ENCODE results near the gene TMEM88. TPM values are rescaled to one million over a fixed set of nuclear protein-coding genes. Genes with fewer than 3 reads are reported as not detected.

Gene TMEM88
- total RNA-seq, 1 donor from 2014 or later = 46.8 TPM

DNA sequence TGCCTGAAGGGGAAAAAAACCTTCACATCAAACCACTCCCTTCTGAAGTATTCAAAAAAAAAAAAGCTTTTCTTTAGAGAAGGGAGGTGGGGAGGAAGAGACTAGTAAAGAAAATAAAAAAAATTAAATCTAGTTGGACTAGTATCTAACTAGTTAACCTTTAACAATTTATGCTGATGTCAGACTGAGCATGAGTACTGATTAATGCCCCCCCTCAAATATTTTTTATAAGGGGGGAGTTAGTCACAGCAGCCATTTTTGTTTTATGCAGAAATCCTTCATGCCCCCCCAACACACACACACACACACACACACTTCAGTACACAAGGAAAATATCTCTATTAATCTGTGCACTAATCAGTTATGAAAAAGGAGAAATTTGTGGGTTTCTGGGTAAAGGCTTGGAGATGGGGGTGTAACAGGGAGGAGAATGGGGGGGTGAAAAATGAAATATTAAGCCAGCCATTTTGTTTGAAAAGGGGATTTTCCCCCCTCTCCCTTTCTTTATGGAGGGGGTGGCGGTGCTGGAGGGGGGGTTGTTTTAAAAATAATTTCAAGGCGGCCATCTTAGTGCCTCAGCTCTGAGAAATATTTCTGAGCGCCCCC is 29.0 kb downstream of the TMEM88 start:
- no peak for DNase-seq (ENCODE audit: extremely low read depth, low read depth, low spot score)

DNA sequence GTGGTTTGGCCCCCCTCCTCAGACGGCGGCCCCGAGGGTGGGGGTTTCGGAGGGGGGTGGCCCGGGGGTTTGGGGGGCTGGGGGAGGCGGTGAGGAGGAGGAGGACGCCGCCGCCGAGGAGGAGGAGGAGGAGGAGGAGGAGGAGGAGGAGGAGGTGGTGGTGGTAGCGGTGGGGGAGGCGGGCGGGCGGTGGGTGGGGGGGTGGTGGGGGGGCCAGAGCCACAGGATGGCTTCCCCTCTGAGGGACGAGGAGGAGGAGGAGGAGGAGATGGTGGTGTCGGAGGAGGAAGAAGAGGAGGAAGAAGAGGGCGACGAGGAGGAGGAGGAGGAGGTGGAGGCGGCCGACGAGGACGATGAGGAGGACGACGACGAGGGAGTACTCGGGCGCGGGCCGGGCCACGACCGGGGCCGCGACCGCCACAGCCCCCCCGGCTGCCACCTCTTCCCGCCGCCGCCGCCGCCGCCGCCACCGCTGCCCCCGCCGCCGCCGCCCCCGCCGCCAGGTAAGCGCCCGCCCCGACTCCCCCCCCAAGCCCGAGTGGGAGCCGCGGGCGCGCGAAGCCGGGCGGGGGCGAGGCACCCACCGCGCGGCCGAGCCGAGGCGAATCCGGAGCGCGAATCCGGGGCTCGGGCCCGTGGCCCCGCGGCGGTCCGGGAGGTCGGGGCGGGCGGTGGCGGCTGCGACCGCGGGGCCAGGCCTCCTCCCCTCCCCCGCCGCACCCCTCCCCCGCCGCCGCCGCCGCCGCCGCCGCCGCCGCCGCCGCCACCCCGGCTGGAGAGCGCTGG is 29.9 kb downstream of the TMEM88 start:
- no peak for DNase-seq (ENCODE audit: extremely low read depth, low read depth, low spot score)

DNA sequence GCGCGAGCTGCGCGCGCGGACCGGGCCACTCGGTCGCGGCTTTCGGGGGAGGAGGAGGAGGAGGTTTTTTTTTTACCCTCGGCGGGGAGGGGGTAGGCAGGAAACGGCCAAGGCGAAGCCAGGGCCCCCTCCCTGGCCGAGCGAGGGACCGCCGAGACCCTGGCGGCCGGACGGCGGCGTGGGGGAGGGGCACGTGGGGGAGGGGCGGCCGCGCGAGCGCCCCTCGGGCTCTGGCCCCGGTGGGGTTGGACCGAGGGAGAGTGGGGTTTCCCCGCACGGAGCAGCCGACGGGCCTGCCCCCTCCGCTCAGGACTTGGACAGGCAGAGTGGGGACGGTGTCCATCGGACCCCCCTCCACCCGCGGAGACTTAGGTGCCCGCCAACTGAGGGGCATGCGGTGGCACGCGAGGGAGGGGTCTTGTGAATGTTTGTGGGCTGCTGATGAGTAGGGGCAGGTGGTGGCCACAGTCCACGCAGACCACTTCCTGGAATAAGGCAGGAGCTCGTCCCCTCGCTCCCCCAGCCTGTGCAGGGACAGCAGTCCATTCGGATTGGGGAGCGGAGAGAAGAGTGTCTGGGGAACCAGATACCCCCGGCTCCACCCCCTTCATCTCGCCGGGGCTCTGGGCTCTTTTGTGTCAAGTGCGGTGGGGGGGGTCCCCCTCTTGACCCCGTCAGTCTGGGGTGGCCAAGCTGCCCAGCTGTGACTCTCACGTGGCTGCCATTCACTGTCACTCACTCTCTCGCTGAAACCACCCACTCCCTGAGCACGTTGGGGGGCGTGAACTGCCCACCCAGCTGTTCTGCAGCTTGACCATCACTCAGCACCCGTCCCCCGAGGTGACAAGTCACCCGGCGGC is 30.7 kb downstream of the TMEM88 start:
- no peak for DNase-seq (ENCODE audit: extremely low read depth, low read depth, low spot score)

DNA sequence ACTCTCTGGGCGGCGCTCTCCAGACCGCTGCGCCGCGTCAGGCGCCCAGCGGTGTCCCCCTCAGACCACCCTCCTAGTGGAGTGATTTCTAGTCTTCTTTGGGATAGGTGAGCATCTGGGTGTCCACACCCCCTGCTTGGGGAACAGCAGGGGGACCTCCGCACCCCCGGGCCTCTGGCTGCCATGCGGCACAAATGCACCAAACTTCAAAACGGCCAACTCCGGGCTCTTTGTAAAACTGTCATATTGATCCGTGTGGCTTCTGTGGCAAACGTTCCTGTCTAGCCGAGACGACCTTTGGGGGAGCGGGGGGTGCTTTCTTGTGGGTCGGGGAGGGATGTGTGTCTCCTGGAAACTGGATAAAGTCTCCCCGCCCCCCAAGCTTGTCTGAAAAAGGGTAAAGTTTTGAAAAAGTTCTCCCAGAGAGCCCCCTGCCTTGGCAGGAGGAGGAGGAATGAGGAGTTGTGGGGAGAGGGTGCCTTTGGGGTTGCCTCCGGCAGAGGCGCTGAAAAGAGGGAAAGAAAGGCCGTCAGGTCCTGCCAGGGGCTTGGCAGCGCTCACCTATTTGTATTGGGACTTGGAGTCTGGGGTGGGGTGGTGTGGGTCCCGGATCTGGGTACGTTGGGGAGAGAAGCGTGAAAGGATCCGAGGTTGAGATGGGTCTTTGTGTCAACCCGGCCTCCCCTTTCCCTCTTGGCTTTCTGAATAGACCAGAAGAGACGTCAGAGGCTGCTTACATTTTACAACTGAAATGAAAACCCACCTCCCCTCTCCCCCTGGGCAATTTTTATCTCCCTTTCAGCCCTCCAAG is 31.6 kb downstream of the TMEM88 start:
- DNase-seq (ENCODE audit: extremely low read depth, low read depth, low spot score) = no peak

DNA sequence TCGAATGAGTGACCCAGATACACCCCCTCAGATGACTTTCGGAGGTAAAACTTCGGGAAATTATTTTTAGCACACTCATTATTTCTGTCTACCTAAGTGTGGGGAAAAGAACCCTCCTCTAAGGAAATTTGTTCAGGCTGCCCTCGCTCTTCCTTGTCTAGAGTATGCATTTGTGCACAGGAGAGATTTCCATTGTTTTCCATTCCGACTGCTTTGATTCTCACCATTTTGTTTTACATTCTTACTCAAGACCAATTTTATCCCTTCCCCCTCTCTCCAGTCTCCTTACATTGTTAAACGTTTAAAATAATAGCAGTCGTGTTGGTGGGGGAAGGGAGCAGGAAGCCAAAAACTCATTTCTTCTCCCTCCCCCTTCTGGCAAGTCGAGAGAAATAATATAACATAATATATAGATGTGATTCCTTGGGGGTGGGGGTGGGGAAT is 32.2 kb downstream of the TMEM88 start:
- peak; percentile 92 for DNase-seq (ENCODE audit: extremely low read depth, low read depth, low spot score)

DNA sequence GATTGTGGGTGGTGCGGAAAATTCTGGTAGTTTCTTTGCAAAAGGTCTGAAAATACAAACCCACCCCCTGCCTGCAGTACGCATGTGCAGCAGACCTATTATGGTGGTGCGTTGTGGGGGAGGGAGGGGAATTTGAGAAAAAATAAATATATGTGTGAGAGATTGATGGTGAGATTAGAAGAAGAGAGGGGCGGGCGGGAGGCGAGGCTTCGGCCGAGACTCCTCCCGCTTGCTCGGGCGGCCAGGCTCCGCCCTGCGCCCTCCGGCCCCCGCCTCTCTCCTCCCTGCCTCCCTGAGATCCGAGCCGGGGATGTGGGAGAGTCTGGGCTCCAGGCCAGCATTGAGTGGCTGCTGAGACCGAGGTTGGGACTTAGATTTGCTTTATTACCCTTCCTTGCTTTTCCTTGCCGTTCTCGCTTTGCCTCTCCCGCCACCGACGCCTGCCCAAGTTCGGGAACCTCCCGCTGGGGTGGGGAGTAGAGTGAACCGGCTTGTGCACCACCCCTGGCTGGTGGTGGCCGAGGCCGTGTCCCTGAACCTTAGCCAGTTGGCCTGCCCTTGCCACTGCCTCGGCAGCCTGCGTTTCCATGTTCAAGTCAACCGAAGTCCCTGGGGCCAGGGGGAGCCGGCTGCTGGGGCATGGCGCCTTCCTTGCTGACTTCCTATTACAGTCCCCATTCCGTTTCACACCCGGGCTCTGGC is 32.8 kb downstream of the TMEM88 start:
- DNase-seq (ENCODE audit: extremely low read depth, low read depth, low spot score) = no peak

DNA sequence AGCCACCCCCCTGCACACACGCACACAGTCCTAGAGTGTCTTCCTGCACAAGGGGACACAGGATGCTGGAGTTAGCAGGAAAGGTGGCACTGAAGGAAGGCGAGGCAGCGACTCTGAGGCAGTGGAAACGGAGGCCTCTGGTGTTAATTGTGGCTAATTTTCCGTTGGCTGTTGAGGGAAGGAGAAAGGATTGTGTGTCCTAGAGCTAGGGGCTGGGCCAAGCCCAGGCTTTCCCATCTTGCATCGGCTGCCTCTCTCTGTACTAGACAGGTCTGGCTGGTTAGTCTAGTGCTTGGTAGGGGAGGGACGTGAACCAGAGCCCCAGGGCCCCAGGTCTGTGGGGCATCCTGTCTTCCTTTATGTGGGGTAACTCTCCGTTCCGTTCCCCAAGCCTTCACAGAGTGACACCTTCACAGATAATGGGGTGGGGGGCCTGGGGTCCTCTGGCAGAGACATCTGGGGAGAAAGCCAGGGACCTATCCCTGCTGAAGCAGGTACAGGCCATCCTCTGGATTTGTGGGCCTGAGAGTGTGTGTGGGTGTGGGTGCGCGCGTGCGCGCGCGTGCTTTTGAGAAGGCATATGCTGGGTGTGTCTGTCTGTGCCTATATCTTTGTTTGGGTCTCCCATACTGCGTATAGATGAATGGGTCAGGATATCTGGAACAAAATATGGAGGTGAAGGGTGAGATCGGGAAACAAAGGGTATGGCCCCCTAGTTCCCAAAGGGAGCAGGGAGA is 33.5 kb downstream of the TMEM88 start, which contains the start of gene CHD3:
TSS of gene CHD3 (plus strand) at position 606 of the 737 bp plus-strand sequence. CDS start 212 bp downstream, outside the sequence.
- DNase-seq (ENCODE audit: extremely low read depth, low read depth, low spot score) = no peak

DNA sequence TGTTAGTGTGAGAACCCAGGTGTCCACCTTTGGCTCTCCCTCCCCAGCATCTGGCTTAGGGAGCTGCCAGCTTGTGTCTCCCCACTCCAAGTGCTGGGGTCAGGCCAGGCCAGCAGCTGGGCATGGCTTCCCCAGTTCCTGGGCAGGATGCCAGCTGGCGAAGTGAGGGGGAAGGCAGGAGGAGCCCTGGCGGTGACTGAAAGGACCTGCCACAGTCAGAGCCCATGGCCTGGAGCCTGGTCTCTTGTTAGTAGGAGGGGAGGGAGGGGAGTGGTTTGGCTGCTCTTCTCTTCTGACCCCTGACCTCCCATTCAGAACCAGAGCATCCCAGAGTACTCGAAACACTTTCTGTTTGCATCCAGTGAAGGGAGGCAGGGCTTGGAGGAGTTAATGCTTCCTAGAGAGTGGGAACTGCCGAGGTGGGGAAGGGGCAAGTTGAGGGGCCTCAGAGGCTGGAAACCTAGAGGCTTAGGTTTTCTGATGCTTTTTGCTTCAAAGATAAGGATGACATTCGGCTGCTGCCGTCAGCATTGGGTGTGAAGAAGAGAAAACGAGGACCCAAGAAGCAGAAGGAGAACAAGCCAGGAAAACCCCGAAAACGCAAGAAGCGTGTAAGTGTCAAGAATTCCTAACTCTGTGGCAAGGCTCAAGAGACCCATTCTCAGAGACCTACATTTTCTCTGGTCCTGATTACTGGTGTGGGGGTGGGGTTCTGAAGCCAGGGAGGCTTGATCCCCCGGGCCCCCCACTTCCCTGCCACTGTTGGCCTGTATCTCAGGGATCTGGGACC is 34.5 kb downstream of the TMEM88 start:
- DNase-seq (ENCODE audit: extremely low read depth, low read depth, low spot score) = peak; percentile 55

DNA sequence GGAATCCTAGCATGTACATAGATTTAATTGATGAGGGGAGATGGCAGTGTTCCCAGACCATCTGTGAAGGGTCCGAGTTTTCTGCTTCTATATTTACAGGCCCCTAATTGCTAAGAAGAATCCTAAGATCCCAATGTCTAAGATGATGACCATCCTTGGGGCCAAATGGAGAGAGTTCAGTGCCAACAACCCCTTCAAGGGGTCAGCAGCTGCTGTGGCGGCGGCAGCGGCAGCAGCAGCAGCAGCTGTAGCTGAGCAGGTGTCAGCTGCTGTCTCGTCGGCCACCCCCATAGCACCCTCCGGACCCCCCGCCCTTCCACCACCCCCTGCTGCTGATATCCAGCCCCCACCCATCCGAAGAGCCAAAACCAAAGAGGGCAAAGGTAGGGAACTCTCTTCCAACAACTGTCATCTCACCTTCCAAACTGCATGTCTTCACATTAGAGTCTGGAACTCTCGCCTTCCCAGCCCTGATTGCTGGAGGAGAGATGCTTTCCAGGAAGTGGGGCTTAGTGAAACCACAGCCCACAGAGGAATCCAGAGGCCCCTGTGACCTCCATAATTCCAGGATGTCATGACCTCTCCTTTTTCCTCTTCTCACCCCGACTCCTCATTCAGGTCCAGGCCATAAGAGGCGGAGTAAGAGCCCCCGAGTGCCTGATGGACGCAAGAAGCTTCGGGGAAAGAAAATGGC is 38.5 kb downstream of the TMEM88 start:
- DNase-seq (ENCODE audit: extremely low read depth, low read depth, low spot score) = no peak

DNA sequence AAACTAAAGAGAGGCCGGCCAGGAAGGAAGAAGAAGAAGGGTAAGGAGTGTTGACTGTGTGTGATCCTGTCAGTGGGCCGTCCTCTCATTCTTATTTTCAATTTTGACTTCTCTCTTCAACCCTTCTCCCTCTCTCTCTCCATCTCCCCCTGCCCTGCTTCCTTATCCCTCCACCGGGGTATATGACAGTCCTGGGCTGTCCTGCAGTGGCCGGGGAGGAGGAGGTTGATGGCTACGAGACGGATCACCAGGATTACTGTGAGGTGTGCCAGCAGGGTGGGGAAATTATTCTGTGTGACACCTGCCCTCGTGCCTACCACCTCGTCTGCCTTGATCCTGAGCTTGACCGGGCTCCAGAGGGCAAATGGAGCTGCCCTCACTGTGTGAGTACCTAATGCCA is 39.4 kb downstream of the TMEM88 start:
- no peak for DNase-seq (ENCODE audit: extremely low read depth, low read depth, low spot score)

DNA sequence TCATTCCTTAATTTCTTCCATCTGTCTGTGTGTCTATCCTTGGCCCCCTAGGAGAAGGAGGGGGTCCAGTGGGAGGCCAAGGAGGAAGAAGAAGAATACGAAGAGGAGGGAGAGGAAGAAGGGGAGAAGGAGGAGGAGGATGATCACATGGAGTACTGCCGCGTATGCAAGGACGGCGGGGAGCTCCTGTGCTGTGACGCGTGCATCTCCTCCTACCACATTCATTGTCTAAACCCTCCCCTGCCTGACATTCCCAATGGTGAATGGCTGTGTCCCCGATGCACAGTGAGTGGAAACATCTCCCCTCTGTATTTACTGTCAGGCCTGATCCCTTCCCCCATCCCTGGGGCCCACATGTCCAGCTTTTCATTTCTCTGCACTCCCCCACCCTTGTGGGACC is 40.0 kb downstream of the TMEM88 start:
- DNase-seq (ENCODE audit: extremely low read depth, low read depth, low spot score) = no peak

DNA sequence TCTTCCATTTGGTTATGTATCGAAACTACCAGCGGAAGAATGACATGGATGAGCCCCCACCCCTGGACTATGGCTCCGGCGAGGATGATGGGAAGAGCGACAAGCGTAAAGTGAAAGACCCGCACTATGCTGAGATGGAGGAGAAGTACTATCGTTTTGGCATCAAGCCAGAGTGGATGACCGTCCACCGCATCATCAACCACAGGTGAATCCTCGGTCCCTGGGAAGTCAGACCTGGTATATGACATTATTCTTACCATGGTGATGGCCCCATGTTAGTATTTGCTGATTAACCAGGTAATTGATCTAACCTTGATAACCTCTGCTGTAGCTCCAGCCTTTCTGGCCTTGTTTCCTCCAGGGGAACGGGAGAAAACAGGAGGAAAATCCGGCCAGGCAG is 42.2 kb downstream of the TMEM88 start:
- no peak for DNase-seq (ENCODE audit: extremely low read depth, low read depth, low spot score)

DNA sequence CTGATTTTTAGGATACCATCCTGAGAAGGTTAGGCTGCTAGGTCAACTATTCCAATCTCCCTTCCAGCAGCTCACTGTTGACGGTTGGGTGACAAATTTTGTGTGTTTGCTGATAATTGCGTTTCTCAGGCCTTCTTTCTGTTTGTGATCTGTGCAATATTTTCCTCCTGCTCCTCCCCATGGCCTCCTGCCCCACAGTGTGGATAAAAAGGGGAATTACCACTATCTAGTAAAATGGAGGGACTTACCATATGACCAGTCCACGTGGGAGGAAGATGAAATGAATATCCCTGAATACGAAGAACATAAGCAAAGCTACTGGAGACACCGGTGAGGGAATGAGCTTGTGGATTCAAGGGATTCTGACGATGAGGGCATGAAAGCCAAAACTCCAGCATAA is 42.9 kb downstream of the TMEM88 start:
- DNase-seq (ENCODE audit: extremely low read depth, low read depth, low spot score) = no peak

DNA sequence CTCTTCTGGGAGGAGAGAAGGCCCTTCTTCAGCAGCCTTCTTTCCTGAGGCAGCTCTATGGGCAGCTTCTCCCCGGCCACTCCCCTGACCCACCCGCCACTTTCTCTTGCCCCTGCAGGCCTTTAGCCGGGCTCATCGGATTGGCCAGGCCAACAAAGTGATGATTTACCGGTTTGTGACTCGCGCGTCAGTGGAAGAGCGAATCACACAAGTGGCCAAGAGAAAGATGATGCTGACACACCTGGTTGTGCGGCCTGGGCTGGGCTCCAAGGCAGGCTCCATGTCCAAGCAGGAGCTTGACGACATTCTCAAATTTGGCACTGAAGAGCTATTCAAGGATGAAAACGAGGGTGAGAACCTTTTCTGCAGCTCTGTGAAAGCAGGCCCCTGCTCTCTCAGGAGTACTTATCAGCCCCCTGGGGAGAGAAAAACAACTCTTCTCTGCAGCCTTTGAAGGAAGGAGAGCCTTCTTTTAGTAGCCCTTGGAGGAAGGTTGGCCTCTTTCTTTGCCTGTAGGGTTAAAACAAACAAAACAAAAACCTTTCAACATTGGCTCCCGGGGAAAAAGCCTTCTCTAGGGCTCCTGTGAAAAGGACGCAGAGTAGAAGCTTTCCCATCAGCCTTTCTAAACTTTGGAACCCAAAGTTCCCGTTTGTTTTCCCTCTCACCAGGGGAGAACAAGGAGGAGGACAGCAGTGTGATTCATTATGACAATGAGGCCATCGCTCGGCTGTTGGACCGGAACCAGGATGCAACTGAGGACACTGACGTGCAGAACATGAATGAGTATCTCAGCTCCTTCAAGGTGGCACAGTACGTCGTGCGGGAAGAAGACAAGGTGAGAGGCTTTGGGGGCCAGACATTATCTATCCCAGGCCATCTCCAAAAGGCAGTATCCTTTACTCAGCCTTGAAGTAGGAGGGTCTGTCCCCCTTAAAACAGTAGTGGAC is 48.6 kb downstream of the TMEM88 start:
- no peak for DNase-seq (ENCODE audit: extremely low read depth, low read depth, low spot score)

All from glomerular endothelial cell (primary cell).